ENCODE data around the gene LRRC49.

The LRRC49 gene

DNA sequence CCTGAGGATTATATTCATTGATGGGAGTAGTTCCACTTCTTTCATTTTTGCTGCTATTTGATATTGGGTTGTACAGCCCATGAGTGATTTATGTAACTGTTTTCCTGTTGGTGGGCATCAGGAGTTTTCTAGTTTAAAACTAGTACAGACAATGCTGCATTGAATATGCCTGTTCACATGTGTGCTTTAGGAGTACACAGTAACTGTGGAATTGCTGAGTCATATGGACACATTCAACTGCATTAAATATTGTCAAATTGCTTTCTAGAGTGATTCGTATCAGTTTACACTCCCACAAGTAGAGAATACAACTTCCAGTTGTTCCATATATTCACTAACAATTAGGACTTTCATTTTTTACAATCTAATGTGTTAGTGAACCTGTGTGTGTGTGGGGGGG, 162.8 kb downstream of the LRRC49 start:
- DNase-seq = no peak

DNA sequence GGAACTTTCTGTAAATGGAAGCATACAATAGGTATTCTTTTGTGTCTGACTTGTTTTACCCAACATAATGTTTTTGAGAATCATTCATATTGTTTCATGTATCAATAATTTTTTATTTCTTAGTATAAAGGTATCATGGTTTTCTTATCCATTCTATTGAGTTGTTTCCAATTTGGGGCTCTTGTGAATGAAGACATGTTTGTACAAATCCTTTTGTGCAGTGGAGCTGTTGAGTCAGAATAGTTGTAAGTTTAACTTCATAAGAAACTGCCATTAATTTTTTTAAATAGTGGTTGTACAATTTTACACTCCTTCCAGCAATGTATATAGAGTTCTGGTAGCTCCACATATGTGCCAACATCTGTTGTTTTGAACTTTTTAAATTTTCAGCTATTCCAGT, 163.5 kb downstream of the LRRC49 start:
- DNase-seq = no peak

DNA sequence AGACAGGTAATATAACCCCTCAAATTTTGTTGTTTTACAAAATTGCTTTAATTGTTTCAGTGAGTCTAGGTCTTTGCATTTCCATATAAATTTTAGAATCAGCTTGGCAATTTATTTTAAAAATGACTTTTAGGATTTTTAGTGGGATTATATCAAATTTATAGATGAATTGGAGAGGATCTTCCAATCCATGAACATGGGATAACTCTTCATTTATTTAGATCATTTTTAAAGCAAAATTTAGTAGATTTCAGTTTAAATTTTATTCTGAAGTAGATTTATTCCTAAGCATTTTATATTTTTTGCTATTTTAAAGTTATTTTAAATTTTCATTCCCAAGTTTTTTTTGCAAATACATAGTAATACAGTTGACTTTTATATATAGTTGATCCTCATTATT, 164.5 kb downstream of the LRRC49 start:
- DNase-seq = no peak

DNA sequence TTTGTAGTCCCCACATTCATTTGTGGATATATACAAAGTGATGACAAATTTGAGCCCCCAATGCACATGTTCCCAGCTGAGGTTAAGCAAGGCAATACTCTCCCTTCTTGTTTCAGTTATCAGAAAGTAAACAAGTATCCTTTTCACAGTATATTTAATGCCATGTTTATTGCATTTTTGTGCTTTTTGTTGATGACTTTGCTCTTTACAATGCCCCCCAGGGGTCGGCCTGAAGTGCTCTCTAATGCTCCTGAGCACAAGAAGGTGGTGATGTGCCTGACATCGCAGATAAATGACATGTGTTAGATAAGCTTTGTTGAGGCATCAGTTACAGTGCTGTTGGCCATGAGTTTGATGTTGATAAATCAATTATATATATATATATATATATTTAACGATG, 165.0 kb downstream of the LRRC49 start:
- no peak for DNase-seq

DNA sequence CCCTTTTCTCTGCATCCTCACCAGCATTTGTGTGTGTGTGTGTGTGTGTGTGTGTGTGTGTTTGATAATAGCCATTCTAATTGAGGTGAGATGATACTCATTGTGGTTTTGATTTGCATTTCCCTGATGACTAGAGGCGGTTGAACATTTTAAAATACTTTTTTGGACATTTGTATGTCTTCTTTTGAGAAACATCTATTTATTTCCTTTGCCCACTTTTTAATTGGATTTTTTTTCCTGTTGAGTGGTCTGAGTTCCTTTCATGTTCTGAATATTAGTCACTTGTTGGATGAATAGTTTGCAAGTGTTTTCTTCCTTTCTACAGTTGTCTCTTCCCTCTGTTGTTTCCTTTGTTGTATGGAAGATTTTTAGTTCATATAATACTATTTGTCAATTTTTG, 168.4 kb downstream of the LRRC49 start:
- DNase-seq = no peak

DNA sequence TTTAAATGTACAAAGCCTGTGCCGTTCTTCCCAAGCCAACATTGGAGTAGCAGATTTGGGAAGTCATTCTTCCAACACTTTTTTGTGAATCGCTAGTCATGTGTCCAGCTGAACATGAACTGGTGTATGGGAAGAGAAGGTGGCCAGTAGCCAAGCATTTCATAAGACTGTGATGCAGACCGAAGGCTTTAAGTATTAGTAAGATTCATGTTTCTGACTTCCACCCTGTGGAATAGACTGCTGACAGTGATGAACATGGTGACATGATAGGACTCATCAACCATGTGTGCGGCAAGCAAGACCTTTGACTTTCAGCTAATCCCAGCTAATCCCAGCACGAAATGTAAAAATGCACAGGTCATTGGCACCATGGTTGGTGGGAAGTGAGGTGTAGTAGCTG, 174.4 kb downstream of the LRRC49 start:
- no peak for DNase-seq

DNA sequence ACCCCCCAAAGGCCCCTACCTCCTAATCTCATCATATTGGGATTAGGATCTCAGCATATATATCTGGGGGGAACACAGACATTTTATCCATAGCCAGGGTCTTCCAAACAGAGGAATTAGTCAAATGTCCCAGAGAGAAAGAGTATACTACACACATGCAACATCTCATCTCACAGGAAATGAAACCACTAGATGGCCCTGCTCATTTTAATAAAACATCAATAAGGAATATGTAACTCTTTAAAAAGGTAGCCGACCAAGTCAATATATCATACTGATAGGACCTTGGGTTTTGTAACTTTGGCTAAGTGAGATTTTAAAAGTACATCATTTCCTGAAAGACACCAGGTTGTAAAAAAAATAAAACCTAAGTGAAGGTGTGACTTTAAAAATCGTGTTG, 177.1 kb downstream of the LRRC49 start:
- DNase-seq = no peak

DNA sequence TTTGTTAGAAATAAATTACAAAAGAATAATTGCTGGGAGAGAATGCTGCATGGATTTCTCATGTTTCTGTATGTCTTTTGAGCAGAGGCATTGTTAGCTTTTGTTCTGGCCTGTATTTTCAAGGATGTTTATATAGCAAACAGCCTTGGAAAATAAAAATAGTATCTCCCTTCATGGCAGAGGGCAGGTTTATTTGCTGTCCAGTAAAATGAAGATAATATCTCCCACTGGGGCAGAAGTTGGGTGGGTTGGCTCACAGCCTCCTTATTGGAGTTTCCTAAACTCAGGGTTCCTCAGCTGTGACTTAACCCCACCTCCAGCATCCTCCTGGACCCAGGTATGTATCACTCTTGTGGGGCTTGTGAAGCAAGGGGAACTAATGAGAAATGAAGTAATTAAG, 178.9 kb downstream of the LRRC49 start:
- DNase-seq = no peak

DNA sequence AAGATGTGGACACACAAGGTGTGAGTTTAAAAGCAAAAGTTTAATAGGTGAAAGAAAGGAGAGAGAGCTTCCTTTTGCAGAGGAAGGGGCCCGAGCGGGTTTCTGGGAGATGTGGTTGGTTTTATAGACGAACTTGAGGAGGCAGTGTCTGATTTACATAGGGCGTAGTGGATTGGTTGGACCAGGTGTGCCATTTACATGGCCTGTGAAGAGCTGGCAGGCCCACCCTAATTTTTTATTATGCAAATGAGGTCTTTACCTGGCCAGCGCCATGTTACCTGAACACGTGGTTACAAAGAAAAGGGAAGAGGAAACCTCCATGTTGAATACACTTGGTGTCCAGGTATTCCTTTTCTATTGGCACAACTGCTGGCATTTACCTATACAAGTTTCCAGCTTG, 179.8 kb downstream of the LRRC49 start:
- DNase-seq = no peak

DNA sequence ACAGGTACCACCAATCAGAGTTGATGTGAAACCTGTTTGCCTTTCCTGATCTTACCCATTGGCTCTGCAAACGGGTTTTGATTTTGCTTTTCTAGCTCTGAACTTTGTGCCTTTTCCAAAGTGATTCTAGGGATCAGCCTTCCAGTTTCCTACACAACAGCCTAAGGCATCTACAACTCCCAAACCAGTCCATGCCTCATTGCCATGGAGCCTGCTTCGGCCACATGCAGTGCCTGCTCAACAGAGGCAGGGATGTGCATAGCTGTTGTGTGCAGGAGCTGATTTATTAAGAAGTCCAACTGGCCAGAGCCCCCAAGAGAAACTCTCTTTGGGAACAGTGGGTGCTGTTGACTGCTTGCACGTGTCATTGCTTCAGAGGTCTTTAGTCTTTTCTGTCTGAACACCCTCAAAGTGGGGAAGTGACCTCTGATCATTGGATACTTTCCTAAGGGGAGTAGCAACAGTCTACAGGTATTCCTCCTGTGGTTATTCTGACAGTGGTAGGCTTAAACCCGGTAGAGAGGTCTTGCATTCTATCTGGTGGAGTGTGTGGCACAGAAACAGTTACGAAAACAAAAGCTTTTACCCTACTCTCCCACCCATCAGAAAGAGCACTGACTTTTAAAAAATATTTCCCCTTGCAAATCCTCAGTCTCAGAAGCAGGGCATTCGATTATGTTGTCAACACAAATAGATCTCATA, 186.0 kb downstream of the LRRC49 start:
- no peak for DNase-seq

DNA sequence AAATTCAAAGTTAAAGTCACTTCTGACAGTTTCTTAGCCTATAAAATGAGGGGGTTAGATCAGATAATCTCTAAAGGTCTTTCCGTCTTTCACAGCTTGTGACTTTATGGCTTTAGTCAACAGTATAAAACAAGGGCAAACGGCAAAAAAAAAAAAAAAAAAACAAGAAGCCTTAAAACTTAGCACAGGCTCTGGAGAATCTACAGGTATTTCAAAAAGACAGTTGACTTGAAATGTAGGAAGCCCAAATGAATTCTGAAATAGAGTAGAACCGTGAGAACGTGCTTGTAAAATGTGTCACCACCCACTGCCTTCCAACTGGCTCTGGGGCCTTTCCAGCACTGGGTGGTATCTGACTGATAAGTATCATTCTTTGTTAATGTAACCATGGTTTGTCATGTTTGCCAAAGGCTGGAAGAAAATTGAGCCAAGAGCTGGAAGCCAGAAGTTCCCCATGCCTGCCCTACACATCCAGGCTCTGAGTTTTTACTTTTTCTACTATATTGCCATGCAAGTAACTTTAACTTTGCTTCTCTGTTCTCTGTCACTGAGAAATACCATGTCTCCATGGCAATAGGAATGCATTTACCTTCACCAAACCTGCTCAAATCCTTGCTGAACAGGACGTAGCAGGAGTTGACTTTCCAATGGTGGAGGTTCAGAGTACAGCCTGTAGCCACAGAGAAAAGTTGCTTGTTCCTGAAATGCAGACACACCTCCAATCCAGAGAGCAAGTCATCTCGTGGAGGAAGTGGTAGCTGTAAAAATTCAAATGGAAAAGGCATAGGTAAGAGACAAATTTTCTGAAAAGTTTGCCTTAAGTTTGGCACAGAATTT, 186.8 kb downstream of the LRRC49 start:
- no peak for DNase-seq

DNA sequence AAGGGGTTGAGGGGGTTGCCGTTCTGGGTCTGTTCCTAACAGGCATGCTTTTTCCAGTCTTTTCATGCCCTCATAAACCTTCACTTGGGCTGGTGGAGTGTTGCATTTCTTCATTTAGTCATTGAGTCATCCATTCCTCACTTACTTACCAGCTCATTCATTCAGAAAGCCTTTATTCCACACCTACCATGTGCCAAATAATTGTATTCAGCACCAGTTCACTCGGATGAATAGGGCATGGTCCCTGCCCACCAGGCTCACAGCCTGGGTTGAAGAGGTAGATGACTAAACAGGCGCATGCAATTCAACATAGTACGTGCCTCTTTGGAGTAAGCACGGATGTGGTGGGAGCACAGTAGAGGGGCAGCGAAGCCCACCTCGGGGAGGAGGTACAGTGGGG, 187.5 kb downstream of the LRRC49 start:
- DNase-seq = no peak

DNA sequence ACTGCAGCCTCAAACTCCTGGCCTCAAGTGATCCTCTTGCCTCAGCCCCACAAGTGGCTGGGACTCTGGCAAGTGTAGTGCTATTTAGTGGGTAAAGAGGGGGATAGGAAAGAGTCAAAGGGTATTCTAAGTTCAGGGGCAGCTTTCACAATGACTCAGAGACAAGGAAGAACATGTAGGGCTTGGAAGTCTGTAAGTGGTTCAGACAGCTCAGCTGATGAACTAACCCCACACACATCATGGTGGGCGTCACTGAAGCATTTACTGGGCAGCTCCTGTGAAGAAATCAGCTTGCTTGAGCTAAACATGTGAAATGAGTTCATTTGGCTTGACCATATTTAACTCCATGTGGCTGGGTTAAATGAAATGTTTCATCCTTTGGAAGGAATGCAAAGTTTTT, 188.1 kb downstream of the LRRC49 start:
- no peak for DNase-seq

DNA sequence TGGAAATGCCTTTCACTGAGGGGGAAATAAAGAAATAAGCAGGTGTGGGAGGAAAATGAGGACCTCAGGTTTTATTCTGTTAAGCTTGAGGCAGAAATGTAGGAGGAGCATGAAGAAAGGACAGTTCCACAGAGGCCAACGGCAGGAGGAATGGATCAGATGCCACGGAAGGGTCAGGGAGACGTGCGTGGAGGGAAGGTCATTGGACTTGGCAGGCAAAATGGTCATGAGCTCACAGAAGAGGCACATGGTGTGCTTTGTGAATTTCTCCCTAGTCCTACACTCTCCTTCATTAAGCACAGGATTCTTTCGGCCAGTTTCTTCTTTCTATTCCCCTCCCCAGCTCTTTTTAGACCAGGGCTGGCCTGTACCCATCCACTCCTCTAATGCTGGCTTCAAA, 190.2 kb downstream of the LRRC49 start:
- no peak for DNase-seq

DNA sequence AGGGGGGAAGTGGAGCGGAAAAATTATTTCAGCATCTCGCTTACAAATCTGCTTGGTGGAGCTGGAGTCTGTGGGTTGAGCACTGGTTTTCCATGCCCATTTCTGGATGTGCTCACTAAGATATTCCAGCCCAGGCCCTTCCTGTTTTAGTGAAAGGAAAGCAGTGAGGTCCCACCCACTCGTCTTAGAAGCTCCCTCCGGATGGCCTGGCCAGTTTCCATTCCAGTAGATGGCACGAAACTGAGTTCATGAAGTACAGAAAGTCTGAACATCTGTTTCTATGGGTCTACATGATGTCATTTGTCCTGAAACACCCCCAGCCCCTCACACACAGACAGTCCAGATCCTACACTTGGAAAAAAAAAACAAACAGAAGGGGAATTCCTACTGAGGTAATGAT, 190.7 kb downstream of the LRRC49 start:
- no peak for DNase-seq

DNA sequence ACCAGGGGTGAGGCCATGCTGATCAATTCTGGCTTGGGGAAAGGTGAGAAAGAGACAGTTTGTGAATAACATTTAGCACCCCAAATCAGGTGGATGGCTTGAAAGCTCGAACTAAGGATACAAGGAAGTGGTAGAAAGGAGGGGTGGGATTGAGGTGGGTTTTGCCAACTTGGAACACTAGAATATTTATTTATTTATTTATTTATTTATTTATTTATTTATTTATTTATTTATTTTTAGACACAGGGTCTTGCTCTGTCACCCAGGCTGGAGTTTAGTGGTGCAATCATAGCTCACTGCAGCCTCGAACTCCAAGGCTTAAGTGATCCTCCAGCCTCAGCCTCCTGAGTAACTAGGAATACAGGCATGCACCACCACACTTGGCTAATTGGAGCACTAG, 191.6 kb downstream of the LRRC49 start:
- DNase-seq = no peak

DNA sequence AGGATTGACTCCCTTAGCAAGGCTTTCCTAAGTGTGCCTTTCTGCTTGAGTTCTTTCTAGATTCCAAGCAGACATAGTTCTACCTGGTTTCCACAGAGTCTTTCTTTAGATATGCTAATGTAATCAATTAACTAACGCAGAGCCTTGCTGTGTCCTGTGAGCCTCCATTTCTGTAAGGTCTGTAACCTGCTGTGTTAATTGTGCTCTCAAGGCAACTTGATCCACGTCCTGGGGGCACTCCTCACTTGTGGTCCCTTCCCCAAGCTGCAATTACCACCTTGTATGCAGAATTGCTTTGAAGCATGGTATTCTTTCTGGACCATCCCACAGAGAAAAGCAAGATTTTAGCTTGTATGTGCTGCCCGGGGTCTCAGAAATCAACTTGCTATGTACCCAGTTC, 193.2 kb downstream of the LRRC49 start:
- DNase-seq = no peak

DNA sequence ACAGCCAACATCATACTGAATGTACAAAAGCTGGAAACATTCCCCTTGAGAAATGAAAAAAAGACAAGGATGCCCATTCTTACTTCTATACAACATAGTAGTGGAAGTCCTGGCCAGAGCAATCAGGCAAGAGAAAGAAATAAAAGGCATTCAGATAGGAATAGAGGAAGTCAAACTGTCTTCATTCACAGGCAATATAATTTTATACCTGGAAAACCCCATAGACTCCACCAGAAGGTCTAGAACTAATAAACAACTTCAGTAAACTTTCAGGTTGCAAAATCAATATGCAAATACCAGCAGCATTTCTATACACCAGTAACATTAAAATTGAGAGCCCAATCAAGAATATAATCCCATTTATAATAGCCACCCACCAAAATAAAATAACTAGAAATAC, 195.5 kb downstream of the LRRC49 start:
- no peak for DNase-seq

DNA sequence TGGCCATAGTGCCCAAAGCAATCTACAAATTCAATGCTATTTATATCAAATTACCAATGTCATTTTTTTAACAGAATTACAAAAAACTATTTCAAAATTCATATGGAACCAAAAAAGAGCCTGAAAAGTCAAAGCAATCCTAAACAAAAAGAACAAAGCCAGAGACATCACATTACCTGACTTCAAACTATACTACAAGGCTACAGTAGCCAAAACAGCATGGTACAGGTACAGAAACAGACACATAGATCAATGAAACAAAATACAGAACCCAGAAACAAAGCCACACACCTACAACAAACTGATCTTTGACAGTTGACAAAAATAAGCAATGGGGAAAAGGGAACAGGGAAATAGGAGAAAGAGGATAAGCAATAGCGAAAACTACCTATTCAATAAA, 196.1 kb downstream of the LRRC49 start:
- no peak for DNase-seq

DNA sequence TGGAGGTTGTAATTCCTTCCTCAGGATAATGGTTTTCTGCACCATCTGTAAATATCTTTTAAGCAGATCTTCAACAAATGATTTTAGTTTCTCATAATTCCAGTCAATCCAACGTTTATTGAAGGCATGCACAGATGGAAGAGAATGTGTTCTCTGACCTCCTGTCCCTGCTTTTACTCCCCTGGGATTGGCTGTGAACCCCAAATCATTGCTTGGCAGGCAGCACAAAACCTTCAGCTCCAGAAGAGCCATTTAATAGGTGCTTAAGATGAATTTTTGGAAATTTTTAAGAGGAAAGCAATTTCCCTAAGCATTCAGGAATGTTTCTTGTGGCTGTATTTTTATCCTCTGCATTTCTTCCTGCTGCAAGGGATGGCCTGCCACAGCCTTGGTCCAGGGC, 197.2 kb downstream of the LRRC49 start:
- no peak for DNase-seq

DNA sequence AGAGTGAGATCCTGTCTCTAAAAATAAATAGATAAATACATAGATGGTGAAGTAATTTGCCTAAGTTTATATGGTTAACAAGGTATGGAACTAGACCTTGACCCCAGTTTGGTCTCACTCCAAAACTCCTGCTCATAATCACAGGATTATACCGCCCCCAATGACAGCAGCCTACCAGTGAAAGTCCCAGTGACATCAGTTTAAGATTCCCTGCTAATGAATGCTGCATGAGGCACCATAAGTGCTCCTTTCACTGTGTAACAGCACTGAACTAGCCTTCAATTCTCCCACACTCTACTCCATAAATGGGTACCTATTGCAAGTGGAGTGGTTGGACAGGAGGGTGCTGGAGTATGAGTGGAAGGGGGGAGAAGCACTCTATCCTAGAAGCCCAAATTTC, 199.0 kb downstream of the LRRC49 start:
- no peak for DNase-seq

DNA sequence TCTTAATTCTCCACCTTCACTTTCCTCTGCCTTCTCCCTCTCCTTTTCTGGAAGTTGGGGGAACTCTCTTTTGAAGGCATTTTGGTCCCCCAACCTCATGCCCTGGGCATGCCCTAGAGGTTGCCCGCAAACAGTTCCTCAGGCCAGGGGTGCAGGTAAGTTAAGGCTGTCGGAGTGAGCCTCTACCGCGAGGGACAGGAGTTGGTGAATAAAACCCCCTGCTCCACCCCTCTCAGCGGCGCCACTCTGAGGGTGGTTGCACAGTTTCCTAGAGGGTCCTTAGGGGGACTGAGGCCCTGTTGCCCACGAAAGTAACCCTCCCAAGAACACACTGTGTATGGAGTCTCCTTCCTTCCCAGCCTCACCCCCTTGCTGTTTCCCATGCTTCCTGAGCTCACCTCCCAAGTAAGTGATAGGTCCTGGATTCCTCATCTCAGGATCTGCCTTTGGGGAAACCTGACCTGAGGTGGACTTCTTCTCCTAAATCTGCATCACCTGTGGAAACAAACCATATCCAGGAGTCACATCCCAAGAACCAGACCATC, 199.5 kb downstream of the LRRC49 start:
- DNase-seq = no peak

DNA sequence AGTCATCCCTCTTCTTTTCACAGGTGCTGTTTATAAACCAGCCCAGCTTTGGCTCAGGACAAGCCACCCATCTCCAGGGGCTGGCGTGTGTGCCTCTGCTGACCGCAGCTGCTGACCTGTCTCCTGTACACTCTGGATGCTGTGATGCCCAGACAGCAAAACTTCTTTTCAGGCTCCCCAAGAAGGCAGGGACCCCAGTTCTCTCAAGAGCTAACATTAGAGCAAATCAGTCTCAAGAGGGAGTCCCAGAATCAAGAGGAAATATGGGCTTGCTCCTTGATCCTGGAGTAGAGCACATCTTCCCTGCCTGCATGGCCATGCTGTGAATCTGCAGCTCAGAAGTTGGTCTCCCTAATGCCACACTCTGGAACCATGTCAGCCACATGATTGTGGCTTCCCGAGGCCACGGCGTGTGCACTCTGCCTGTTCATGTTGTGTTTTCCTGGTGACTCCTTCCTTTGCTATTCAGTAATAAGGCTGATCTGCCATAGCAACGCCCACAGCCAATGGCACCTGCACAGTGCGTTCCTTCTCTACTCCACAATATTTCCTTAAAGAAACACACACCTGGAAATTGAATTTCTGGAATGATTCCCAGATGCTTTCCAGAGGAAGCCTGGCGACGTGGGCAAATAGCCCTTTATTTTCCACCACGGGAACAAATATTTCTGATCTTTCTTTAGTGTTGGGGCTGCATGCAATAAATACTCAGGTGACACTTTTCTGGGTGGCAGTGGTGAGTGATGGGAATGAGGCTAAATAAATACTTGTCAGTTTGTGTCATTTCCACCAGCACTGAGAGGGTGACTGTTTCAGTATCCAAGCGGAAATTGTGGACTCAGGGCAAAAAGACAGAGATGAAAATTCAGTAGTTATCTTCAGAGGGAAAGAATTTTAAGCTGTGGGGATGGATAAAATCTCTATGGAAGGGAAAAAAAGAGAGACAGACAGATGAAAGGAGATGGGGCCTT, 200.7 kb downstream of the LRRC49 start:
- no peak for DNase-seq
